Gastrocnemius medialis (tissue), 4 donors: ENCODE data around the gene SNAPC2.

Source experiments
- CTCF ChIP-seq, 5 experiments: fragments of 450-650 bp in 3 of 5; fragments of 200-600 bp in 2 of 5; sonication (generic) in 2 of 5; IDR thresholded peaks in 4 of 5; conservative IDR thresholded peaks in 1 of 5; 1 replicate in 4 of 5; 2 replicates in 1 of 5; pipeline ENCODE4 v1.5.1; 2016 to 2019; ENCODE audit warnings: antibody characterized with exemption in 5 of 5, mild to moderate bottlenecking in 3 of 5, moderate library complexity in 3 of 5
- POLR2A ChIP-seq, 2 donors: fragments of 450-650 bp; IDR thresholded peaks; one replicate each; pipeline ENCODE4 v1.6.1; 2017; ENCODE audit warnings: antibody characterized with exemption in 2 of 2, mild to moderate bottlenecking in 2 of 2, moderate library complexity in 2 of 2

GRCh38 chr19:7921967-7922835 lies 2.1 kb downstream of the SNAPC2 start:
- TF ChIP-seq CTCF (IDR thresholded peaks at IDR 0.05 in 4 of 5, conservative IDR thresholded peaks at IDR 0.05 in 1 of 5) (no peak), POLR2A (IDR thresholded peaks at IDR 0.05) (no peak)
